HEK293T (cell line): ENCODE results near the gene CASS4.

Experiments
- BHLHE40 ChIP-seq: fragments of 450-650 bp; IDR thresholded peaks from 2 replicates; pipeline ENCODE4 v1.6.1; 2016; ENCODE audit warnings: mild to moderate bottlenecking, moderate library complexity, borderline replicate concordance
- FOXA1 ChIP-seq: fragments of 450-650 bp; IDR thresholded peaks from 2 replicates; pipeline ENCODE4 v1.6.1; 2016; ENCODE audit warnings: mild to moderate bottlenecking
- TARDBP ChIP-seq: fragments of 450-650 bp; IDR thresholded peaks from 2 replicates; pipeline ENCODE4 v1.6.1; 2016
- ZNF384 ChIP-seq: fragments of 450-650 bp; IDR thresholded peaks from 2 replicates; pipeline ENCODE4 v1.6.1; 2016

DNA sequence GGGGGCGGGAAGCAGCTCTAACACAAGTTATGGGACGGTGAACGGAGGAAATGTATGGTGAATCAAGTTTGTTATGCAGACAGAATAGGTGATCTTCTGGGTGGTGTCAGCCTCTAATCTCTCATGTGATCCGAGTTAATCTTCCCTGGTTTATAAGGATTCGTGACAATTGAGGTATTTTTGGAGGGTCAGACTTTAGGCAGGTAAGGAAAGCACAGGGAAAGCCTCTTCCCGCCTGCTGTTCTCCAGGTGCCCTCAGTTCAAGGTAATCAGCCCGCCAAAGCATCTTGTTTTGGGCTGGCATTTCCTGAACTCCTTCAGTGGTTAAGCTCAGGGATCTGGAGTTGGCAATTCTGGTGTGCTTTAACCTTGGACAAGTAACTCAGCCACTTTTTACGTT is 18.4 kb upstream of the CASS4 start:
- TF ChIP-seq BHLHE40 = no peak
- no peak for TF ChIP-seq FOXA1
- TF ChIP-seq TARDBP = no peak
- no peak for TF ChIP-seq ZNF384
